Middle frontal gyrus (tissue), 1 donor: ENCODE results near the gene LPIN1.
A peak's percentile ranks its signal among the peaks of the same experiment; 100 is the strongest.
"Not testable (repeated sequence)": the region's sequence is repeated elsewhere in the genome, so short reads cannot be mapped to it uniquely, and the experiment has no call there.

ENCODE experiments used
- DNase-seq: peaks from one replicate; pipeline ENCODE4 v3.0.0-alpha.2; 2015; ENCODE audit warnings: low spot score; ENCODE audit errors: extremely low spot score

The LPIN1 gene

DNA sequence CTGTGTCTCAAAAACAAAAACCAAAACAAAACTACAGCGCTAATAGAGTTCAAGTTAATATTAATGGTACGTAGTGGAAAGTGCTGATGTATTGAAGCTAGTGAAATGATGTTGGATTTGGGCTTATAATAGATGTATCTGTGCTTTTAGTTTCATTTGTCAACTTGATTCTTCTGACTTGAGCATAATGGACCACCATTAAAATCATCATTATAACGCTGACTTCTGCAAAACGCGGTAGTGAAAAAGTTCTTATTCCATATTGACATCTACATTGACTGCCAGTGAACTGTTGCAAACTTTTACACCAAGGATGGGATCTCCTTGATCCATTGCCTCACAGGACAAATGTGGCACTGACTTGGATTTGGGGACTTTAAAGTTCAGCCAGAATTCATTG is 85.0 kb downstream of the LPIN1 start:
- no peak for DNase-seq

DNA sequence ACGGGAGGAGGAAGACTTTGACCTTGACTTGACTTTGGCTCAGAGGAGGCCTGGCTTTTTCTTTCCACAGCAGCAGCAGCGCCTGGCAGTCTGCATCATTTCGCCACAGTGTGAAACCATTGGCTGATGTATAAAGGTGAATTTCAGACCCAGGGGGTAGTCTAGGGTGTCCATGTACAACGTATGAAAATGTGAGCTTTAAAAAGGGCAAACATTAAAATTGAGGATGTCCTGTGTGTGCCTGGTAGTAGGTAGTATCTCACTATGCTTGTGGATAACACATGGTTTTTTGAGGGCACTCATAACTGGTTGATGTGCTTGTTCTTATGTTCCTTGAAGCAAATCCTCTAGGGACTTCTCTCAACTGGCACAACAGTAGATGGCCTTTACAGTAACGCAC is 86.1 kb downstream of the LPIN1 start:
- DNase-seq: no peak

DNA sequence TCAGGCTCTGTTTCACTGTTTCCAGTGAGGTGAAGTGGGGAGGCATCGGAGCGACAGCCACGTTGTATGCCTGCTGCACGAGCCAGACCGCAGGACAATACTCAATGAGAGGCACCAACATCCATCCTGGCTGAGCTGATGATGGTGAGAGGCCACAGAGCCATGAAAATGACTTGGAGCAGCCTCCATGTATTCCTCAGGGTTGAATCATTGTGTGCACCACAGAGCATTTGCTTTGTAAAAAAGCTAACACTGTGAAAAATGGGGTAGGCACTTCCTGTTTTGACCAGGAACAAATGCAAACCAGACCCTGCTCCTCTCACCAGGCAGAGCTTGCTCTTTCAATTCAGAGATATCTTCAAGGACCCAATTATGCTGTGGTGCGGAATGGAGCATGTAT is 87.2 kb downstream of the LPIN1 start:
- no peak for DNase-seq

DNA sequence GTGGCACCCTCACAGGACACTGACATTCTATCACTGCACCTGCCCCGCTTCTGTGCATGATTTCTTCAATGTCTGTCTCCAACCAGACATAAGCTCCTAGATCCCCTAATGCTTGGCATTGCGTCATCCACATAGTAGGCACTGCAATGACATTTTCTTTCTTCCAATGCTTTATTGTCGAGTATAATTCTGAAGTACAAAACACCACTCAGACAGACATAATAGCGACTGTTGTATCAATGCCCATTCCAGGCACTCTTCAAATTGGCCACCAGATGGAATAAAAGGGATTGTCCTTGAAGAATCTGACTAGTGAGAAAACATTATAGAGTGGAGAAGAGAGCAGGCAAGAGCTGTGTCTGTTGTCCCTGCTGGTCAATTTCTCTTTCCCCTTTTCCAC is 89.0 kb downstream of the LPIN1 start:
- no peak for DNase-seq

DNA sequence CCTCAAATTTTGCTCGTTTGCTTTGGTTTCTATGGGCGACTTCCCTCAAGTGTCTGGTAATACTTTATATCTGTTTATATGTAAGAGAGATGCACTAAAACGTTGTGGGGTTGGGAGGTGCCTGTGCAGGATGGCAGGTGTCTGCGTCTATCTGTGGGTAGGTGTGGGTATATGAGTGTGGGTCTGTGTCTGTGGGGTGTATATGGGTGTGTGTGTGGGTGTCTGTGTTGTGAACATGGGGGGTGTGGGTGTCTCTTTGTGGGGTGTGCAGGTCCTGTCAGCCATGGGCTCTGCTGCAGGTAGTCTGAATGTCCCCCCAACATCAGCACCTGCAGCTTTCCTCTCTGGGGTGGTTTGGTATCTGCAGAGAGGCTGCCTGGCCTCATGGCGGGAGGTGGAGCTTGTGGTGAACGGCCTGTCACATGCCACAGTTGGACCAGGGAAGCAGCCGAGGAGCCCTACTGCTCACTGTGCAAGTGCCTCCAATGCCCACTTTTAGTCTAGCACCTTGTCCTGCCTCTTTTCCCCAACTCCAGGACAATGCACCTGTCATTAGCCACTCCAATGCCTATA is 90.3 kb downstream of the LPIN1 start:
- no peak for DNase-seq

DNA sequence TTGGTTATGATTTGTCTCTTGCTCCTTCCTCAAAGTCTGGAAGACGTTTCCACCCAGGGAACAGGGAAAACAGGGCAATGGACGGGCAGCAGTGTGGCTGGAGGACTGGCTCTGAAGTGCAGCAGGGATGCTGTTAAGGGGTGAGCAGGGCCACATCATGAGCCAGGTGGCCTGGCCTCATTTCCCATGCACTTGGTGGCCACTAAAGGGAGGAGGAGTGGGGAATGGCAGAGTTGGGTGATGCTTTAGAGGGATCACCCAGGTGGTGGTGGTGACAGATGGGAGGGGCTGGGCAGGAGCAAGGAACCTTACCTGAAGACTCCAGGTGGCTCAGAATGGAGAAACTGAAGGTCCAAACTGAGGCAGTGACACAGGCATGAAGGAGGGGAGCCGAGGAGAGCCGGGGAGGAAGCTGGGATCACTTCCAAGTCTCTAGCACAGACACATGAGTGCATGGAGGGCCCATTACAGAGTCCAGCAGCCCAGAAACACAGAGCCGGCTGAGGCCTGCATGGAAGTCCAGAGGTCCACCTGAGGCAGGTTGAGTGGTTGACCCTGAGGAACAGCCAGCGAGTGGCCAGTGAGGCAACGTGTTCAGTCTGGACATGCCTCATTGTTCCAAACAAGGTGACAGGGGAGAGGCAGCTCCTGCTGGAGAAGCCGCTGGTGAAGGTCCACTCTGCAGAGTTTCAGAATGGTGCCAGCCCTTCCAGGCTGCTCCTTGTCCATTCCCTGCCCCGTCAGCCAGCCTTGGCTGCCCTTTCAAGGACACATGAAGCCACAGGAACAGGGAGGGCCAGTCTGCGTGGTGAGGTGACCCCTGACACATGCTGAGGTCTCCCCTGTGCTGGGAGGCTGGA is 91.7 kb downstream of the LPIN1 start:
- DNase-seq: no peak

DNA sequence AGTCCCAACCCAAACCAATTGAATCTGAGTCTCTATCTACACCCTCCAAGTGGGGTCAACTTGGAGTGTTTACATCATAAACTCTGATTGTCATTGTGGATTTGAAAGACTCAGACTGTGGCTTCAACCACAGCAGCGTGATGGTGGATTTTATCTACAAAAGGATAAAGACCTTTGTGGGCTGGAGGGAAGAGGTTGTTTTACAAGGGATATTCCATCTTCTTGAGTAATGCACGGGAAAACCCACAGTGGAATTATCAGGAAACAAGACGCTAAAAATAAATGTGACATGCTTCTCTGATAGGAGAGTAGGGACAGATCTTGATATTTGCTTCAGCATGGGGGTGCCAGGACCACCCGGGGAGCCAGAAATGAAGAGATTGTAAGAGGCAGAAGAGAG is 93.5 kb downstream of the LPIN1 start:
- no peak for DNase-seq

DNA sequence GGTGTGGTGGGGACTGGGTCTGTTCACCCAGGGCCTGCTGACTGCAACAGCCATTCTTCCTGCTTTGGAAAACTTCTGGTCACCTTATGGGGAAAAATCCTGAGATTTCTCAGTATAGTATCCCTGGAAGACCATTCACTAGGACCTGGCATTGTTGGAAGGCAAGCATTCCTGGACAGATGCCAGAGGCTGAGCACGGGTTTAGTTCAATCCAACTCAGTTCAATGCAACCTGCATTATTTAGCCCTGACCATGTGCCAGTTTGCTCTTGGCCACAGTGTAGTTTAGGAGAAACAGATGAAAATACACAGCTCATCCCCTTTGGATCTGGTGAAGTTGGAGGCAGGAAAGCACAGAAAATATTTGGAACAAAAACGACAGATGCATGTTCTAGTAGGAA is 95.9 kb downstream of the LPIN1 start:
- DNase-seq: no peak

DNA sequence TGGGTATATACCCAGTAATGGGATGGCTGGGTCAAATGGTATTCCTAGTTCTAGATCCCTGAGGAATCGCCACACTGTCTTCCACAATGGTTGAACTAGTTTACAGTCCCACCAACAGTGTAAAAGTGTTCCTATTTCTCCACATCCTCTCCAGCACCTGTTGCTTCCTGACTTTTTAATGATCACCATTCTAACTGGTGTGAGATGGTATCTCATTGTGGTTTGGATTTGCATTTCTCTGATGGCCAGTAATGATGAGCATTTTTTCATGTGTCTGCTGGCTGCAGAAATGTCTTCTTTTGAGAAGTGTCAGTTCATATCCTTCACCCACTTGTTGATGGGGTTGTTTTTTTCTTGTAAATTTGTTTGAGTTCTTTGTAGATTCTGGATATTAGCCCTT is 98.4 kb downstream of the LPIN1 start:
- DNase-seq: not testable (repeated sequence)

DNA sequence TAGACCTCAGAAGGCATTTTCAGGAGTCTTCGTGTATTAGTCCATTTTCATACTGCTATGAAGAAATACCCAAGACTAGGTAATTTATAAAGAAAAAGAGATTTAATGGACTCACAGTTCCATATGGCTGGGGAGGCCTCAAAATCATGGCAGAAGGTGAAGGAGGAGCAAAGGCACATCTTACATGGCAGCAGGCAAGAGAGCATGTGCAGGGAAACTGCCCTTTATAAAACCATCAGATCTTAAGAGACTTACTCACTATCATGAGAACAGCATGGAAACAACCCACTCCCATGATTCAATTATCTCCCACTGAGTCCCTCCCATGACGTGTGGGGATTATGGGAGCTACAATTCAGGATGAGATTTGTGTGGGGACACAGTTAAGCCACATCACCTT is 101.5 kb downstream of the LPIN1 start:
- DNase-seq: not testable (repeated sequence)

DNA sequence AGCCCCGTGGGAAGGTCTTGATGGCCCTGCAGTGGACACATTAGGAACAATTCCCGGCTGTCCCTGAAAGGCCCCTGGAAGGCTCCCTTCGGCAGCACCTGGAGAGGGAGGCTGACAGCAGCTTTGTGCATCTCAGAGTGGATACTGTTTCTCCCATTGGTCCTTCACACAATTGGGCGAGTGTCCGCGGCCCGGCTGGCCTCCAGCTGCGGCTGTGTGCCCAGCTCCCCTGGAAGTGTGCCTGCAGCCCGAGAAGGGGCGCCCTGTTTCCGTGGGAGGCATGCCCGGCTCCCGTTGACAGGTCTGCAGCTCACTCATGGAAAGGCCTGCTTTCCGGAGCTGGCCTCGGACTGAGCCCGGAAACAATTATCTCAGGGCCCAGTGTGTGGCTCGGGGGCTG is 103.7 kb downstream of the LPIN1 start:
- DNase-seq: peak; percentile 53

DNA sequence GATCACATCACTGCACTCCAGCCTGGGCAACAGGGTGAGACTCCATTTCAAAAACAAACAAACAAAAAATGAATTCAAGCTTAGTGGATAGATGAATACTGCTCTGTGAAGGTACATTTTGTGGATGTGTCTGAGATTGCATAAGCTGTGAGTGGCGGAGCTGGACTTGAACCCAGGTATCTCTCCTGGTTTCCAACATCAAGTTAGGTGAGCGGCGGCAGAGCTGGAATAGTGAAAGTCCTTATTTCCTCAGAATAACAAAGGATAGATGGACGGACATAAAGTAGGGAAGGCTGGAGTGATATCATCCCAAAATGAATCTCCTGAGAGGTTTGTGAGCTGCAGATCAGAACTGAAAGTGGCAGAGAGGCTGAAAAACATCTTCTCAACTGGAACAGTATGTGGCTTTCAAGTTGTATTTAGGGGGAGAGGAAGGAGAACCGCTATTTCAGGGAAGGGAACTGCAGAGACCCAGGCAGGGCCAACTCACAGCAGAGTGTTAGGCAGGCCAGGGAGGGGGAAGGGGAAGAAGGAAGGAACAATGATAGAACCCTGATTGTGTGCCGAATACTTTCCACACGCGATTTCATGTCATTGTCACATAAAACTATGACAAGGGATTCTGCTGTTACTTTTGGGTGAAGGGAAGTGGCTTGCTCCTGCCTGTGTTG is 106.2 kb downstream of the LPIN1 start:
- no peak for DNase-seq

DNA sequence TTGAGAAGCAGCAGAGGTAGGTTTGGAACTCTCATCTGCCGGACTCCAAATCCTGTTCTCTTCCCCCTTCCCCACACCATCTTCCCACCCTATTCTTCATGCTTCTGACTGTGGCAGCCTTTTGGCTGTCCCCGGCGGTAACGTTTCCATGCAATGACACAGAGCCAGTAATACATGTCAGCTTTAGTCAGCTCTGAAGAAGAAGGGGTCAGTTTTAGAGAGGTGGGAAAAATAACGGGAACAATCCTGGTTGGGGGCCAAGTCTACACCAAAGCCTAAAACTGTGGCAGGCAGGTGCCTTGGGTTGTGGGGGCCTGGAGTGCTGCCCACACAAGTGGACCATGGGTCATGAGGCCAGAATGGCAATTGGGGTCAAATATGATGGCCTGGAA is 106.8 kb downstream of the LPIN1 start:
- no peak for DNase-seq

DNA sequence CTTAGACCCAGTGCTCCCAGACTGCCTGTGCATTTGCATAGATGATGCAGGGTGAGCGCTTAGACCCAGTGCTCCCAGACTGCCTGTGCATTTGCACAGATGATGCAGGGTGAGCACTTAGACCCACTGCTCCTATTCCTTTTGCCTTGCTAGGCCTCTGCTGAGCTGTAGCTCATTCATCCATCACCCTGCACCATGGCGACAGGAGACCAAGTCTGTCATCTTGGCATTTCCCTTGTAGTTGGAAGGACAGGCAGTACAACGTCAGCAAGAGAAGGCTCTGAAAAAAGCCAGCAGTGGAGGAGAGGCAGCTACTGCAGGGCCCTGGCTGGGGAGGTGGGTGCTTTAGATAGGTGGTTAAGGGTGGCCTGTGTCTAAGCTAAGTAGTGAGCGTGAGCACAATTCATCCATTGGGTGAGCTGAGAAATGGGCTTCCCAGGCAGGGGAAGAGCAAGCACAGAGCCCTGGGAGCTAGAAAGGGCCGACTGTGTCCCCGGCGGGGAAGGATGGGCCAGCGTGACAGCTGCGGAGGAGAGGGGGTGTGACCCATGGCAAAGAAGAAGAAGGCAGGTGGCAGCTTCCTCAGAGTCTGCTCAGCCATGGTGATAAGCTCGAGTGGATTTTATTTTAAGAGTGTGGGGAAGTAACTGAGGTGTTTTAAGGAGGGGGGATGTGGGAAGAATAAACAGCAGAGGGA is 108.8 kb downstream of the LPIN1 start:
- DNase-seq: no peak

DNA sequence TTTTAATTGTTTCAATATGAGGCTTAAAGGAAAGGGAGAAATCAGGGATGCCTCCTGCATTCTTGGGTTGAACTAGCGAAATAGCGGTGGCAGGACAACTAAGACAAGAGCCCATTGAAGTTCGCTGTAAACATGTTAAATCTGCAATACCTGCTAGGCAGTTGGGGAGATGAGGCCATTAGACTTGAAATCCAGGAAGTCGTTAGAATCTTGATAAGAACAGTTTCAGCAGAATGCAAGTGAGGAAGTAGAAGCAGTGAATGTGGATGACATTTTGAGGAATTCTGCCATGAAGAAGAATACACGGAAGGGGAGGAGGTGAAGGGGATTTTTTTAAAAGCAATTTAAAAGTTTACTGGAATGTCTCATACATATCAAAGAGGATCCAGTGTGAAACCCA is 109.7 kb downstream of the LPIN1 start:
- no peak for DNase-seq

DNA sequence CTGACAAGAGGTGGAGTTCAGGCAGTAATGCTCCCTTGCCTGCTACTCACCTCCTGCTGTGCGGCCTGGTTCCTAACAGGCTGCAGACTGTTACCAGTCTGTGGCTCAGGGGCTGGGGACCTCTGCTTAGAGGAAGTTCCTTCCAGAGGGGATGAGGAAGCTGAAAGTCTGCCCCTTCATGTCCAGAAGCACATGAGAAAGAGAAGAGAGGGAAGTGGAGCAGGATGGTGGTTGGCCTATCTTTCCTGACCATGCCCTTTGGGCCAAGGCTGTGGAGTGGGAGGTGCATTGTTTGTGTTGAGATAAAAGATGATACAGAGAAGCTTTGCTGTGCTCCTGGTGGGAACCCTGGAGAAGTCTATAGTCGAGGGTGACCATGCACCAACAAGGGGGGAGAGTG is 112.5 kb downstream of the LPIN1 start:
- DNase-seq: no peak

DNA sequence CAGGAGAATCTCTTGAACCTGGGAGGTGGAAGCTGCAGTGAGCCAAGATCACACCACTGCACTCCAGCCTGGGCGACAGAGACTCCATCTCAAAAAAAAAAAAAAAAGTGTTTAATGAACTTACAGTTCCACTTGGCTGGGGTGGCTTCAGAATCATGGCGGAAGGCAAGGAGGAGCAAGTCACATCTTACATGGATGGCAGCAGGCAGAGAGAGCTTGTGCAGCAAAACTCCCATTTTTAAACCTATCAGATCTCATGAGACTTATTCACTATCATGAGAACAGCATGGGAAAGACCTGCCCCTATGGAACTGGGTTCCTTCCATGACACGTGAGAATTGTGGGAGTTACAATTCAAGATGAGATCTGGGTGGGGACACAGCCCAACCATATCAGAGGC is 113.5 kb downstream of the LPIN1 start:
- DNase-seq: not testable (repeated sequence)

DNA sequence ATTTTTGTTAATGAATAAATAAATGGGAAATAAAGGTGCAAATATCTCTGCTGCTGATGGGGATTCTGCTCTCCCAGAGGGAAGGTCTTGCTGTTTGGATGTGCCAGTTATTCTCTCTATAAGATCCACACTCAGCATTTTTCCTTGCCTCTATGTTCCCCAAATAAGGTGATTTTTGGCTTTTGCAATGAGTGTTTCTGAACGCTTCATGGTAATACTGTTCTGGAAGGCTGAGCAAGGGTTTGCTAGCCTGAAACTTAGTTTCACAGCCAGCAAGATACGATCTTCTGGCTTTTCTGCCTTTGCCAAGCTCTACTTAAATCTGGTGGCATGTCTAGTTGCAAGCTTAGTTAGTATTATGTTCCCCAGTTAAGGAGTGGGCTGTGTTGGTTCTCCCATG is 114.6 kb downstream of the LPIN1 start:
- no peak for DNase-seq

DNA sequence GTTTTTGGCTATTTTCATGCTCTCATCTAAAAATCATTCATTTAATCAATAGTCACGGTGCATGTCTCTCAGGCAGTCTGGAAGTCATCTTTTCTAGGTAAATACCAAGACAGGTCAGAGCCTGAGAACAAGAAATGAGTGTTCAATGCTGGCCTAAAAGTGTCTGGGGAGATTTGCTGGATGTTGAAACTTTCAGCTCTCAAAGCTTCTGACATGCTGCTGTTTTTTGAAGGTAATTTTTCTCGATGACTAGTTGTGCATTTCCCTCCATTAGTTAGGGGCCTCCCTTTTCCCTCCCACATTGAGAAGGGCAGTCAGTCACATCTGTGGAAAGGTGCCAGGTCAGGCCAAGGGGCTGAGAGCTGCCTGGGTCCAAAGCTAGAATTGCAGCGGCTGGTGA is 115.6 kb downstream of the LPIN1 start:
- DNase-seq: no peak

DNA sequence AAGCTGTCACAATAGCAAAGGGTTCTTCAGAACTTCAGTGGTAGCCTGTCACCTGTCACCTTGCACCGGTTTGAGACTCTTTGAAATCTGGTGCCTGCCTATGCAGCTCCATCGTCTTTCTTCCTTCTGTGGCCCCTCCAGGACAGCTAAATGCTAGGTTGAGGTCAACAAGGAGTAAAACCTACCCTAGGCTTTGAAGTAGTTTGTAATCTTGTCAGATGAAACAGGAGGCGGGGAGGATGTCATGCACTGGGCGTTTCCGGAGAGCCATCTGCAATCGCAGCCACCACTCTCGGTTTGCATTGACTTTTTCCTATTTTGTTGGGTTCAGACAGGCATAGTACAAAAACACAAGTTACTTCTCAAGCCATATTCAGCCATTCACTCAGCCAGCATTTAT is 116.7 kb downstream of the LPIN1 start:
- no peak for DNase-seq

DNA sequence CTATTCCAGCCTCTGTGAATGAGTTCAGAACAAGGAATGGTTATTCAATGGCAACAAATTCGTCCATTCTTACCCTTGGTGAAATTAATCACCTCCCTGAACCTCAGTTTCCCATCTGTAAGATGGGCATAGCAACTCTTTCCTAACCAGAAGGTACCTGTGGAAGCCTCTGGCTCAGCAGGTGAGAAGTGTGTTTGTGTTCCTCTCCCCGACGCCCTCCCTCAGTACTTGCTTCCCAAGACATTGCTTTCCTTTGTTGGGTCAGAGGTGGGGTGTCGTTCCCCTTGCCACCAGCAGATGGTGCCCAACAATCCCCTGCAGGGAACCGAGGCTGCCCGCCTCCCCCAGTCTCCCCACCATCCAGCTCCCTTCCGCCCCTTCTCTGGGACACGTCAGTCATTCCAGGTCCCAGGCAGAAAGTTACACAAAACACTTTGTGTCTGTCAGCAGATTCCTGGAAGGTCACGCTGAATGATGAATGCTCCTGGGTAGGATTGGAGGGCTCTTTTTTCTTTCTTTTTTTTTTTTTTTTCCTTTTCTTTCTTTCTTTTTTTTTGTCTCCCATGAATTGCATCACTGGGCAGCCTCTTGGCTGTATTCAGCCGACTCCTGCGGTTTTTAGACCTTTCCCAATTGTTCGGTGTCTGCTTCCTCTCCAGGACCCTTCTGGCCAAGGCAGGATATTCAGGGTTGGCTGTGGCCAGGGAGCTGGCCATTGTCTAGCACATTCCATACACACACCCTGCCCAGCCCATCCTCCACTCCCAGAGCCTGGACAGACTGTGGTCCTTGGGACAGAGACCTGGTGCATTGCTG is 117.3 kb downstream of the LPIN1 start:
- peak; percentile 19 for DNase-seq
